CD4-positive, alpha-beta memory T cell (primary cell): ENCODE measurements around the gene CLMN. TPM values are rescaled to one million over a fixed set of nuclear protein-coding genes. Genes with fewer than 3 reads are reported as not detected.
"Not testable (repeated sequence)": the region's sequence is repeated elsewhere in the genome, so short reads cannot be mapped to it uniquely, and the experiment has no call there.

ENCODE experiments used
- CTCF ChIA-PET: fragments of 350-600 bp; sonication (Branson Sonifier 250); formaldehyde crosslinking; loops from one replicate; lab custom pipeline; 2021; ENCODE audit warnings: inconsistent platforms; ENCODE audit not compliant: partially characterized antibody; lab: Charles Lee
- POLR2A ChIA-PET: fragments of 350-600 bp; sonication (Branson Sonifier 250); formaldehyde crosslinking; loops from one replicate; lab custom pipeline; 2021; ENCODE audit not compliant: partially characterized antibody; lab: Charles Lee
- DNase-seq, 5 donors: peaks; one replicate each; pipeline versions ENCODE4 v3.0.0 to v3.0.0-alpha.2; 2020 to 2022; ENCODE audit warnings: mixed read lengths in 1 of 5
- H3K27ac ChIP-seq: one replicate; pipeline ENCODE4 v1.7.0; 2013; ENCODE audit warnings: low read depth, low read length
- H3K27me3 ChIP-seq: 2 replicates; pipeline ENCODE4 v1.7.0; 2013; ENCODE audit warnings: mild to moderate bottlenecking, low read length, moderate library complexity; ENCODE audit not compliant: insufficient read depth
- H3K36me3 ChIP-seq: 2 replicates; pipeline ENCODE4 v1.7.0; 2013; ENCODE audit warnings: mild to moderate bottlenecking, low read length, moderate library complexity; ENCODE audit not compliant: insufficient read depth
- H3K4me1 ChIP-seq: 2 replicates; pipeline ENCODE4 v1.7.0; 2013; ENCODE audit warnings: mild to moderate bottlenecking, low read length, moderate library complexity; ENCODE audit not compliant: insufficient read depth
- H3K4me3 ChIP-seq, 2 donors: one replicate each; pipeline ENCODE4 v1.7.0; 2013; ENCODE audit warnings: low read length in 2 of 2, mild to moderate bottlenecking in 1 of 2
- H3K9me3 ChIP-seq, 2 donors: one replicate each; pipeline ENCODE4 v1.7.0; 2013; ENCODE audit warnings: low read length in 2 of 2, control low read depth in 1 of 2; ENCODE audit not compliant: control insufficient read depth in 1 of 2
- H3K27ac Mint-ChIP-seq, 7 donors: one replicate each; pipeline ENCODE4 v1.8.0; 2020 to 2021; ENCODE audit warnings: mixed read lengths in 7 of 7, mild to moderate bottlenecking in 6 of 7, inconsistent platforms in 3 of 7, moderate library complexity in 3 of 7
- H3K27me3 Mint-ChIP-seq, 2 donors: one replicate each; pipeline ENCODE4 v1.8.0; 2020 to 2021; ENCODE audit warnings: mixed read lengths in 2 of 2
- H3K36me3 Mint-ChIP-seq, 2 donors: one replicate each; pipeline ENCODE4 v1.8.0; 2020 to 2021; ENCODE audit warnings: mixed read lengths in 2 of 2, inconsistent platforms in 1 of 2, mild to moderate bottlenecking in 1 of 2
- H3K4me1 Mint-ChIP-seq, 4 donors: one replicate each; pipeline ENCODE4 v1.8.0; 2020 to 2021; ENCODE audit warnings: mixed read lengths in 4 of 4, mild to moderate bottlenecking in 1 of 4
- H3K4me3 Mint-ChIP-seq, 8 donors: one replicate each; pipeline ENCODE4 v1.8.0; 2020 to 2021; ENCODE audit warnings: mixed read lengths in 8 of 8, mild to moderate bottlenecking in 7 of 8, moderate library complexity in 6 of 8, inconsistent platforms in 3 of 8
- H3K9me3 Mint-ChIP-seq, 8 donors: one replicate each; pipeline ENCODE4 v1.8.0; 2020 to 2021; ENCODE audit warnings: mixed read lengths in 8 of 8, mild to moderate bottlenecking in 5 of 8, inconsistent platforms in 3 of 8, moderate library complexity in 1 of 8
- intact Hi-C: fragments of 100-400 bp; cut with micrococcal nuclease; formaldehyde crosslinking; loops from one replicate; pipeline ENCODE4 v1.15.1; 2023
- polyA plus RNA-seq, 2 donors: library from polyadenylated mRNA; unstranded; fragments of 300-500 nt; fragmentation: Illumina TruSeq; gene quantifications; one replicate each; pipeline ENCODE4 v1.2.3, GENCODE V29; 2021
- total RNA-seq, 2 experiments: library from RNA; stranded (reverse); gene quantifications; one replicate each; pipeline ENCODE4 v1.2.3, GENCODE V29; 2021

The CLMN gene
- total and polyA plus RNA-seq, 4 experiments from 2014 or later = 0.22 to 0.70 (median 0.65) TPM; not detected in 1

DNA sequence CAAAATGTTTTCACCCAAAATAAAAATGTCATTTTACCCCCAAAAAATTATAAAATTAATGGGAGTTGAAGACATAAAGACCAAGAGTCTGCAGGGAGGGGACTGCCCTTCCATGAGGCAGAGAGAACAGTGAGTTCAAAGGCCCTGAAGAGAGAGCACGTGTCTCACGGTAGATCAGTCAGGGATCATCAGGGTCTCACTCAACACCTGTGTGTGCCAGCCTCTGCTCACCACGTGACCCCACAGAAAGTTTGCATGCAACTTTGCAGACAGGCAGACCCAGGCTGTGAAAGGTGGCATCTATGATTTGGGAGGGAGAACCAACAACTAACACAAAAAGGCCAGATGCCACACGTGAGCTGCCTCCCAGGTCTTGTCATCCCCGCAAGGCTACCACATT is 33.1 kb downstream of the CLMN start:
- Mint-ChIP-seq H3K9me3 (peaks cover 0 to 3% (median 0%) of the 10 kb centered on the region in 8 donors), H3K27me3 (peaks cover 7 to 20% of the 10 kb centered on the region in 2 donors), H3K4me1 (peaks cover 0 to 1% (median under 1%) of the 10 kb centered on the region in 4 donors), H3K27ac (no peak overlapping the region), H3K36me3 (no peaks in the 10 kb centered on the region), H3K4me3 (no peak overlapping the region)
- CTCF ChIA-PET = no interaction called here
- intact Hi-C loops = no loop called here
- POLR2A ChIA-PET = no interaction called here
- Histone ChIP-seq H3K9me3 (no peaks in the 10 kb centered on the region), H3K4me3 (no peak overlapping the region), H3K27me3 (no peaks in the 10 kb centered on the region), H3K27ac (no peak overlapping the region), H3K36me3 (no peaks in the 10 kb centered on the region), H3K4me1 (no peaks in the 10 kb centered on the region)
- DNase-seq = no peak

DNA sequence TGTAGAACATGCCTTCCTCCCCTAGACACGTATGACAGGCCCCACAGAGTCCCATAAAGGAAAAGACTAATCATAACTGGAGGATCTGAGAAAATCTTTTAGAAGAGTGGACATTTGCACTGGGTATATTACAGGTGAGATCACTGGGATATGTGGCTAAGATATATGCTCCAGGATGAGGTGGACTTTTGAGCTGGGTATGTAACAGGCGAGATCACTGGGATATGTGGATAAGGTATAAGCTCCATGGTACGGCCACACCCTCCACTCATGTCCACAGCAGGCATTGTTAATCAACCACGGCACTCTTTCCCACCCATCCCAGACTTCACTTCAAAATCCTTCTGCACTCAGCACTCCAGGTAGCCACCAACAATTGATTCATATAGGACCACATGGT is 34.1 kb downstream of the CLMN start:
- Mint-ChIP-seq H3K4me3 (no peak overlapping the region), H3K9me3 (peaks cover 0 to 3% (median 0%) of the 10 kb centered on the region in 8 donors), H3K27ac (no peak overlapping the region), H3K36me3 (no peaks in the 10 kb centered on the region), H3K4me1 (peaks cover 0 to 1% (median 0%) of the 10 kb centered on the region in 4 donors), H3K27me3 (peaks cover 4 to 15% of the 10 kb centered on the region in 2 donors)
- no peak overlapping the region for H3K4me3 ChIP-seq
- no peaks in the 10 kb centered on the region for H3K36me3 ChIP-seq
- intact Hi-C loops = no loop called here
- CTCF ChIA-PET = no interaction called here
- no peaks in the 10 kb centered on the region for H3K27me3 ChIP-seq
- DNase-seq = no peak
- no peak overlapping the region for H3K27ac ChIP-seq
- POLR2A ChIA-PET = no interaction called here
- no peaks in the 10 kb centered on the region for H3K9me3 ChIP-seq
- no peaks in the 10 kb centered on the region for H3K4me1 ChIP-seq

DNA sequence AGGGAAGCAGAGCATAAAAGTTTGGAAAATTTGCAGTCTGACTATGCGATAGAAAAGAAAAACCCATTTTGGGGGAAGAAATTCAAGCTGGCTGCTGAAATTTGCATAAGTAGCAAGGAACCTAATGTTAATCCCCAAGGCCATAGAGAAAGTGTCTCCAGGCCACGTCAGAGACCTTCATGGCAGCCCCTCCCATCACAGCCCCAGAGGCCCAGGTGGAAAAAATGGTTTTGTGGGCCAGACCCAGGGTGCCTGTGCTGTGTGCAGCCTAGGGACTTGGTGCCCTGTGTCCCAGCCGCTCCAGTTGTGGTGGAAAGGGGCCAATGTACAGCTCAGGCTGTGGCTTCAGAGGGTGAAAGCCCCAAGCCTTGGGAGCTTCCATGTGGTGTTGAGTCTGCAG is 35.9 kb downstream of the CLMN start:
- H3K36me3 Mint-ChIP-seq, H3K9me3 Mint-ChIP-seq: not testable (repeated sequence)
- peaks cover 2 to 10% of the 10 kb centered on the region in 2 donors for H3K27me3 Mint-ChIP-seq

DNA sequence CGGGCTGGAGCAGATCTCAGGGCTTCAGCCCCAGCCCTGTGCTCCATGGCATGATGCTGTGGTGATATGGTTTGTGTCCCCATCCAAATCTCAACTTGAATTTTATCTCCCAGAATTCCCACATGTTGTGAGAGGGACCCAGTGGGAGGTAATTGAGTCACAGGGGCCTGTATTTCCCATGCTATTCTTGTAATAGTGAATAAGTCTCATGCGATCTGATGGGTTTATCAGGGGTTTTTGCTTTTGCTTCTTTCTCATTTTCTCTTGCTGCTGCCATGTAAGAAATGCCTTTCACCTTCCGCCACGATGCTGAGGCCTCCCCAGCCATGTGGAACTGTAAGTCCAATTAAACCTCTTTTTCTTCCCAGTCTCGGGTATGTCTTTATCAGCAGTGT is 36.7 kb downstream of the CLMN start:
- H3K4me1 ChIP-seq, H3K27me3 Mint-ChIP-seq, H3K9me3 Mint-ChIP-seq, H3K4me3 Mint-ChIP-seq, CTCF ChIA-PET, DNase-seq, H3K27ac Mint-ChIP-seq, H3K36me3 ChIP-seq, H3K4me1 Mint-ChIP-seq, H3K36me3 Mint-ChIP-seq, POLR2A ChIA-PET, intact Hi-C loops, H3K27me3 ChIP-seq, H3K4me3 ChIP-seq, H3K9me3 ChIP-seq, H3K27ac ChIP-seq: not testable (repeated sequence)

More for the DNA sequence above, 35.9 kb downstream of the CLMN start:
- H3K4me3 ChIP-seq, H3K4me1 ChIP-seq, H3K9me3 ChIP-seq, POLR2A ChIA-PET, H3K27ac Mint-ChIP-seq, DNase-seq, H3K36me3 ChIP-seq, H3K27me3 ChIP-seq, H3K4me1 Mint-ChIP-seq, H3K4me3 Mint-ChIP-seq, CTCF ChIA-PET, intact Hi-C loops, H3K27ac ChIP-seq: not testable (repeated sequence)

DNA sequence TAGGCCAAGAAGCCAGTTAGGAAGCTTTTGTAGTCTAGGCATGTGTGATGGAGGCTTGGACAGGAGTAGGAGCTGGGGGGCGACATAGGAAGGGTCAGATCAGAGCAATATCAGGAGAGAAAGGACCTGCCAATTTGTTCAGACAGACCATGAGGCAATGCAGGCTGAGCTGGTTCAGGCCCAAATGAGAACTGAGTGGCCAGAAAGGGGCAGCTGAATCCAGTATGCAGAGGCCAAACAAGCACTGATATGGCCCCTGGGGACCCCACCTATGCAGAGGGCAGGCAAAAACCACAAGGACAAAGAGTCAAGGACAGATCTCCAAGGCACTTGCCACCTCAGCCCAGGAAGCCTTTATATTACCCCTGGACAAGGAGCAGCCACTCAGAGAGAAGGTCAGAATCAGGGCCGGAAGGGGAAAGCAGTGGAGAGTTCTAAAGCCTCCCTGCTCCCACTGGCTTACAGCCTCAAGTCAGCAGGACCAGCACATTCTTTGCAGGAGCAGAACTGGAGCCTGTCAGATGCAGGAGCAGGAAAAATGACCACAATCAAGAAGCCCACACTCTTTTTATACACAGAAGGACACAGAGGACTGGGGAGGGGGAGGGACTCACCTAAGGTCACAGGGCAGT is 37.2 kb downstream of the CLMN start:
- no peaks in the 10 kb centered on the region for H3K9me3 ChIP-seq
- peaks cover 0 to 2% (median 0%) of the 10 kb centered on the region in 8 donors for H3K9me3 Mint-ChIP-seq
- ChIA-PET CTCF (no interaction called here), POLR2A (no interaction called here)
- no peaks in the 10 kb centered on the region for H3K27me3 ChIP-seq
- H3K4me3 Mint-ChIP-seq = no peak overlapping the region
- H3K27me3 Mint-ChIP-seq = peaks cover 0 to 7% of the 10 kb centered on the region in 2 donors
- intact Hi-C loops = no loop called here
- DNase-seq = no peak
- H3K4me1 ChIP-seq = no peaks in the 10 kb centered on the region
- no peak overlapping the region for H3K27ac ChIP-seq
- H3K27ac Mint-ChIP-seq = no peak overlapping the region
- no peak overlapping the region for H3K4me3 ChIP-seq
- no peaks in the 10 kb centered on the region for H3K36me3 ChIP-seq
- H3K36me3 Mint-ChIP-seq = no peaks in the 10 kb centered on the region
- no peaks in the 10 kb centered on the region for H3K4me1 Mint-ChIP-seq

DNA sequence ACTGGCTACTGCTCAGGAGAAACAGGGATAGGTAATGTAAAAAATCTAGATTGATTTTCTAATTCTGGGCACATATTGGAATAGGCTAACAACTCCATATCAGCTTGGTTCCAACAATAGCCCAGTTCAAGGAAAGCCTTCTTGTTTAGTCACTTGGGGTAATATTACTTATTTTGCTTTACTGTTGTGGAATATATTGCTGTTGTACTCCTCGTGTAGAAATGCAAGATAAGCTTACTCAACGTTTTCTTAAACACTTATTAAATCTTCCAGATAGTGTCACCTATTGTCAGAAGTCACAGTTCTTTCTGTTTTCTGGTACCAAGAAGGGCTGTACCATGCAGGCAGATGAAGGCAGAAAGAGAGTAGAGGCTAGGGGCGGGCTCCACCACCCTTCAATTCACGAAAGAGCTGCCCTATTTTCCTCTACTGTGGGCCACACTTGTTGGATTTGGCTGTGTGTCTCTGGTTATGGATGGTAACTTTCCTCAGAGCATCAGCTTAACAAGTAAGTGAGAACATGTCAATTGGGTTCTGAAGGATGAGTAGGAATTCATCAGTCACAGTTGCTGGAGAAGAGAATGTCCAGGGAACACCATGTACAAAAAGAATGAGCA is 38.0 kb downstream of the CLMN start:
- Mint-ChIP-seq H3K27me3 (peaks cover 0 to 7% of the 10 kb centered on the region in 2 donors), H3K4me3 (no peak overlapping the region), H3K4me1 (no peaks in the 10 kb centered on the region), H3K27ac (no peak overlapping the region), H3K9me3 (peaks cover 0 to 2% (median 0%) of the 10 kb centered on the region in 8 donors), H3K36me3 (no peaks in the 10 kb centered on the region)
- H3K36me3 ChIP-seq = no peaks in the 10 kb centered on the region
- H3K4me3 ChIP-seq = no peak overlapping the region
- DNase-seq = no peak
- no peaks in the 10 kb centered on the region for H3K9me3 ChIP-seq
- ChIA-PET POLR2A (no interaction called here), CTCF (no interaction called here)
- no peaks in the 10 kb centered on the region for H3K27me3 ChIP-seq
- no peak overlapping the region for H3K27ac ChIP-seq
- no peaks in the 10 kb centered on the region for H3K4me1 ChIP-seq
- intact Hi-C loops = no loop called here

DNA sequence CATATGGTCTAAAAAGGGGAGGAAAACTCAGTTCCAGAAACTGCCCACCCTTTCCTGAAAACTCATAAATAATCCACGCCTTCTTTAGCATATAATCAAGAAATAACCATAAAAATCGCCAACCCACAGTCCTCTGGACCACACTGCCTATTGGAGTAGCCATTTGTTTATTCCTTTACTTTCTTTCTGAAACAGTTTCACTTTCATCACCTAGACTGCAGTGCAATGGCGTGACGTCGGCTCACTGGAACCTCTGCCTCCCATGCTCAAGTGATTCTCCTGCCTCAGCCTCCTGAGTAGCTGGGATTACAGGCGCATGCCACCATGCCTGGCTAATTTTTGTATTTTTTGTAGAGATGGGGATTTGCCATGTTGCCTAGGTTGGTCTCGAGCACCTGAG is 44.2 kb downstream of the CLMN start:
- intact Hi-C loops = no loop called here
- Mint-ChIP-seq H3K27me3 (peaks cover 0 to 17% of the 10 kb centered on the region in 2 donors), H3K9me3 (no peaks in the 10 kb centered on the region), H3K4me3 (no peak overlapping the region), H3K27ac (no peak overlapping the region), H3K4me1 (no peaks in the 10 kb centered on the region), H3K36me3 (no peaks in the 10 kb centered on the region)
- Histone ChIP-seq H3K27ac (no peak overlapping the region), H3K27me3 (no peaks in the 10 kb centered on the region), H3K4me1 (no peaks in the 10 kb centered on the region), H3K36me3 (no peaks in the 10 kb centered on the region), H3K4me3 (no peak overlapping the region), H3K9me3 (no peaks in the 10 kb centered on the region)
- CTCF ChIA-PET = no interaction called here
- no peak for DNase-seq
- POLR2A ChIA-PET = no interaction called here
